Smooth muscle cell (in vitro differentiated cells): ENCODE data around the gene FCRL5. TPM values are rescaled to one million over a fixed set of nuclear protein-coding genes. Genes with fewer than 3 reads are reported as not detected.

Experiments
- DNase-seq: peaks from one replicate; lab custom pipeline; 2025; ENCODE audit not compliant: unreplicated experiment; lab: John Stamatoyannopoulos, UW
- H2AFZ ChIP-seq: fragments of 200-600 bp; sonication (generic); 2 replicates; pipeline ENCODE4 v1.6.0; 2016; ENCODE audit warnings: antibody characterized with exemption, low read depth, mild to moderate bottlenecking
- H3F3A ChIP-seq: fragments of 200-600 bp; sonication (generic); 2 replicates; pipeline ENCODE4 v1.6.0; 2017; ENCODE audit warnings: antibody characterized with exemption, low read depth
- H3K27ac ChIP-seq: fragments of 200-600 bp; sonication (generic); 2 replicates; pipeline ENCODE4 v1.5.1; 2016; ENCODE audit warnings: low read depth, mild to moderate bottlenecking
- H3K27me3 ChIP-seq: fragments of 200-600 bp; sonication (generic); 2 replicates; pipeline ENCODE4 v1.6.1; 2016; ENCODE audit warnings: low read depth, mild to moderate bottlenecking
- H3K36me3 ChIP-seq: fragments of 200-600 bp; sonication (generic); 2 replicates; pipeline ENCODE4 v1.5.1; 2016; ENCODE audit warnings: low read depth
- H3K4me1 ChIP-seq: fragments of 200-600 bp; sonication (generic); 2 replicates; pipeline ENCODE4 v1.5.1; 2016; ENCODE audit warnings: low read depth
- H3K4me2 ChIP-seq: fragments of 200-600 bp; sonication (generic); 2 replicates; pipeline ENCODE4 v1.6.0; 2016; ENCODE audit warnings: mild to moderate bottlenecking
- H3K4me3 ChIP-seq: fragments of 200-600 bp; sonication (generic); 2 replicates; pipeline ENCODE4 v1.5.1; 2016; ENCODE audit warnings: mild to moderate bottlenecking
- H3K79me2 ChIP-seq: fragments of 200-600 bp; sonication (generic); 2 replicates; pipeline ENCODE4 v1.6.0; 2016; ENCODE audit warnings: low read depth, mild to moderate bottlenecking
- H3K9ac ChIP-seq: fragments of 200-600 bp; sonication (generic); 2 replicates; pipeline ENCODE4 v1.6.0; 2016; ENCODE audit warnings: low read depth
- H3K9me3 ChIP-seq: fragments of 200-600 bp; sonication (generic); replicated peaks from 2 replicates; pipeline ENCODE4 v1.5.1; 2016; ENCODE audit warnings: low read depth
- H4K20me1 ChIP-seq: fragments of 200-600 bp; sonication (generic); 2 replicates; pipeline ENCODE4 v1.6.0; 2016; ENCODE audit warnings: low read depth
- WGBS: methylation state at CpG from one replicate; pipeline ENCODE4 v1.1.7; 2016; ENCODE audit warnings: low lambda C conversion rate; 5-methylcytosine and 5-hydroxymethylcytosine counted together
- polyA plus RNA-seq: library from polyadenylated mRNA; unstranded; fragments of >200 nt; fragmentation: Nextera tagmentation; extraction: Ambion mirVana; gene quantifications from 2 replicates; pipeline ENCODE4 v1.2.1, GENCODE V29; 2016
- total RNA-seq: library from RNA; depleted of rRNA; stranded (reverse); fragments of >200 nt; gene quantifications from 2 replicates; pipeline ENCODE4 v1.2.3, GENCODE V29; 2014
- TF ChIP-seq, protein P1 (sequence below): fragments of 200-600 bp; sonication (generic); IDR thresholded peaks from 2 replicates; pipeline ENCODE4 v1.5.1; 2017; ENCODE audit warnings: borderline replicate concordance, mild to moderate bottlenecking, antibody characterized with exemption; ENCODE audit not compliant: insufficient read depth, poor library complexity, severe bottlenecking

The FCRL5 gene
- total and polyA plus RNA-seq, 2 experiments from 2014 or later, result not detected

DNA sequence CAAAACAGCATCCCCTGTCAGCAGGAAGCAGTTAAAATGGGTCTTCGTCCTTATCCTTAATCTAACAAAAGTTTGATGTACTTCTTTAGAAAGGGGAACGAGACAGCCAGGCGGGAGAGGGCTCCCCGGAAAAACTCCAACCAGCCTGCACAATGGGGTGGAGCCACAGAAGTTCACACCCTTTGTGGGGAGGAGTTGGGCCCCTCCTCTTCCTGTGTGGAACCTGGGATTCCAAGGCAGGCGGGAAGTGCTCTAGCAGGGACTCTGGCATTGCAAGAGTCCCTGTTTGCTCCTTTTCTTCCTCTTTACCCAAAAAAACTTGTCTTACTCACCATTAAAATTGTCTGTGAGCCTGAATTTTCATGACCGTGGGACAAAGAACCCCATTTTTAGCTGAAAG, 47.7 kb downstream of the FCRL5 start:
- H3F3A ChIP-seq, result no peaks in the 10 kb centered on the region
- no peak overlapping the region for H3K9ac ChIP-seq
- 86% methylated on average over 6 of the region's 6 CpGs for WGBS
- H3K79me2 ChIP-seq, result no peaks in the 10 kb centered on the region
- no peak for DNase-seq
- TF ChIP-seq, protein P1, sequence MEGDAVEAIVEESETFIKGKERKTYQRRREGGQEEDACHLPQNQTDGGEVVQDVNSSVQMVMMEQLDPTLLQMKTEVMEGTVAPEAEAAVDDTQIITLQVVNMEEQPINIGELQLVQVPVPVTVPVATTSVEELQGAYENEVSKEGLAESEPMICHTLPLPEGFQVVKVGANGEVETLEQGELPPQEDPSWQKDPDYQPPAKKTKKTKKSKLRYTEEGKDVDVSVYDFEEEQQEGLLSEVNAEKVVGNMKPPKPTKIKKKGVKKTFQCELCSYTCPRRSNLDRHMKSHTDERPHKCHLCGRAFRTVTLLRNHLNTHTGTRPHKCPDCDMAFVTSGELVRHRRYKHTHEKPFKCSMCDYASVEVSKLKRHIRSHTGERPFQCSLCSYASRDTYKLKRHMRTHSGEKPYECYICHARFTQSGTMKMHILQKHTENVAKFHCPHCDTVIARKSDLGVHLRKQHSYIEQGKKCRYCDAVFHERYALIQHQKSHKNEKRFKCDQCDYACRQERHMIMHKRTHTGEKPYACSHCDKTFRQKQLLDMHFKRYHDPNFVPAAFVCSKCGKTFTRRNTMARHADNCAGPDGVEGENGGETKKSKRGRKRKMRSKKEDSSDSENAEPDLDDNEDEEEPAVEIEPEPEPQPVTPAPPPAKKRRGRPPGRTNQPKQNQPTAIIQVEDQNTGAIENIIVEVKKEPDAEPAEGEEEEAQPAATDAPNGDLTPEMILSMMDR, result no peak
- no peaks in the 10 kb centered on the region for H3K36me3 ChIP-seq
- no peak overlapping the region for H2AFZ ChIP-seq
- no peak overlapping the region for H3K27ac ChIP-seq
- no peaks in the 10 kb centered on the region for H3K9me3 ChIP-seq
- H3K4me3 ChIP-seq, result no peak overlapping the region
- no peaks in the 10 kb centered on the region for H3K4me1 ChIP-seq
- H4K20me1 ChIP-seq, result no peaks in the 10 kb centered on the region
- no peaks in the 10 kb centered on the region for H3K27me3 ChIP-seq
- H3K4me2 ChIP-seq, result no peak overlapping the region

DNA sequence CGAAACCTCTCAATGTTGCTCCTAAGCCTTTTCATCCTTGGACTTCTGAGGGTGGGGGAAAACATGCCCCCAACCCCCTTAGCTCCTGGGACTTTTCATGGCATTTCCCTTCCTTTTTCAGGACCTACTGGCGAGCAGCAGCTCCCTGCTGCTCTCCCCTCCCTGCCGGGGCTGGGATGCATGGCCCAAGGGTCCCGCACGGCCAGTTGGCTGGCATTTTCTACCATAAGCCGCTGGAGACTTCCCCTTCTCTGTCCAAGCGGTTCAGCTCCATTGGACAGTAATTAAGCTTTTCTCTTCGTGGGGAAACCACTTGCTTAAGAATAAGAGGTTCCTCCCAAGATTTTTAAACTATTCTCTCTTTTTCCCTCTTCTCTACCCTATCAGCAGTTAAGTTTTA, 52.8 kb downstream of the FCRL5 start:
- no peaks in the 10 kb centered on the region for H3K79me2 ChIP-seq
- TF ChIP-seq, protein P1, result no peak
- H3K36me3 ChIP-seq, result no peaks in the 10 kb centered on the region
- 90% methylated on average over 8 of the region's 8 CpGs for WGBS
- no peaks in the 10 kb centered on the region for H3K27me3 ChIP-seq
- no peaks in the 10 kb centered on the region for H4K20me1 ChIP-seq
- no peaks in the 10 kb centered on the region for H3K9me3 ChIP-seq
- no peaks in the 10 kb centered on the region for H3K4me1 ChIP-seq
- no peak overlapping the region for H3K4me3 ChIP-seq
- no peak overlapping the region for H3K9ac ChIP-seq
- H3K4me2 ChIP-seq, result no peak overlapping the region
- H3F3A ChIP-seq, result no peaks in the 10 kb centered on the region
- DNase-seq, result no peak
- H3K27ac ChIP-seq, result no peak overlapping the region
- no peak overlapping the region for H2AFZ ChIP-seq

DNA sequence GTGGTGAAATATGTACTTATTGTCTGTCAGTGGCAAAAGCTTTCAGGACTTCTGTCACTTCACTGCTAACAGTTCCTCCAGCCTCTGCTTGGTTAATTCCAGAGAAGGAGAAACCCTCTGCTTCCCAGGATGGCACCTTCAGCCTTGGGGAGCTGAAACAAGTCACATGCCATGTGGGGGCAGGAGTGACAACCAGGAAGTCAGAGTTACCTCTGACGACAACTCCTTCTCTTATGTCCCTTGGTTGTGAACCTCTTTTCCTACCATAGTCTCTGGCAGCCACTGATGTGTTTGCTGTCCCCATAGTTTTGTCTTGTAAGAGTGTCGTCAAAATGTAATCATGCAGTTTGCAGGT, 53.6 kb downstream of the FCRL5 start:
- TF ChIP-seq, protein P1, result no peak
- H3K27ac ChIP-seq, result no peak overlapping the region
- H3K4me3 ChIP-seq, result no peak overlapping the region
- no peaks in the 10 kb centered on the region for H3K27me3 ChIP-seq
- H3K9ac ChIP-seq, result no peak overlapping the region
- no peaks in the 10 kb centered on the region for H4K20me1 ChIP-seq
- no peaks in the 10 kb centered on the region for H3K79me2 ChIP-seq
- H3F3A ChIP-seq, result no peaks in the 10 kb centered on the region
- H3K4me1 ChIP-seq, result no peaks in the 10 kb centered on the region
- H3K9me3 ChIP-seq, result no peaks in the 10 kb centered on the region
- no peak for DNase-seq
- WGBS, result 97% methylated on average over 2 of the region's 2 CpGs
- no peak overlapping the region for H2AFZ ChIP-seq
- no peaks in the 10 kb centered on the region for H3K36me3 ChIP-seq
- H3K4me2 ChIP-seq, result no peak overlapping the region

- Histone ChIP-seq H3K4me1 (no peaks in the 10 kb centered on the region), H3K36me3 (no peaks in the 10 kb centered on the region), H3F3A (no peaks in the 10 kb centered on the region), H3K27me3 (no peaks in the 10 kb centered on the region), H3K4me2 (no peak overlapping the region), H2AFZ (no peak overlapping the region), H4K20me1 (no peaks in the 10 kb centered on the region), H3K9ac (no peak overlapping the region), H3K27ac (no peak overlapping the region), H3K4me3 (no peak overlapping the region), H3K9me3 (no peaks in the 10 kb centered on the region), H3K79me2 (no peaks in the 10 kb centered on the region)
- DNase-seq, result no peak
- TF ChIP-seq, protein P1, result no peak
- 76% methylated on average over 3 of the region's 3 CpGs for WGBS
Observed at GRCh38 chr1:157497987-157498735, 54.2 kb downstream of the FCRL5 start.
